SK-N-DZ (cell line): Measurements from ENCODE around the gene PLCL2.
A peak's percentile ranks its signal among the peaks of the same experiment; 100 is the strongest.

Experiments used
- DNase-seq: peaks from one replicate; pipeline ENCODE4 v3.0.0-alpha.2; 2015; ENCODE audit warnings: low spot score

PLCL2 gene

DNA sequence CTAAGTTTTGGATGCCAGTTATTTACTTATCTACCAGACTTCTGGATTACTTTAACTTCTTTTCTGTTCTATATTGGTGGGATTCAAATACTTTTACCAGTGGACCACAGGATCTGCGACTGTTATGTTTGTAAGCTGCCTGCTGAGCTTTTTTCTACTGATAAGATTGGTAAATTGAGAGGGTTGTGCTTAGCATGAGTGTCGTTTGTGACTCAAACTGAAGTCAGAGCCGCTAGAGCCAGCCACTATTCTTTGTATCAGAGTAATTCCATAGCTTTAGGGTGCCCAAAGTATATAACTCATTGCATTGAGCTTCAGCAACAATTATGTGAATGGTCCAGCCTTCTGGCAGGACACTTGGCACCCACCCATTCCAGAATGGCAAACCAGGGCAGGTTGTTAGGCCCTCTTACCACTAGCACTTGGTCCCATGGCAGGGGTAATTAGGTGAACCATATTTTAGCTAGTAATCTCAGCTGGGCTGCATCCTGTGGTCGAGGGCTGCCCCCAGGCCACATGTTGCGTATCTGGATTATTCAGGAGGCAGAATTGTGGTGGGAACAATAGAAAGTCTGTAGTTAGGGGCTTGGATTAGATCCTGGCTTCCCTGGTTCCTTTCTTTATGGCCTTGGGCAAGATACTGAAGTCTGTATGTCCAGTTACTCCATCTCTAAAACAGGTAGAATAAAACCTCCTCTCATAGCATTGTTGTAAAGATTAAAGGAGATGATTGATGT, 6.0 kb downstream of the PLCL2 start:
- no peak for DNase-seq

DNA sequence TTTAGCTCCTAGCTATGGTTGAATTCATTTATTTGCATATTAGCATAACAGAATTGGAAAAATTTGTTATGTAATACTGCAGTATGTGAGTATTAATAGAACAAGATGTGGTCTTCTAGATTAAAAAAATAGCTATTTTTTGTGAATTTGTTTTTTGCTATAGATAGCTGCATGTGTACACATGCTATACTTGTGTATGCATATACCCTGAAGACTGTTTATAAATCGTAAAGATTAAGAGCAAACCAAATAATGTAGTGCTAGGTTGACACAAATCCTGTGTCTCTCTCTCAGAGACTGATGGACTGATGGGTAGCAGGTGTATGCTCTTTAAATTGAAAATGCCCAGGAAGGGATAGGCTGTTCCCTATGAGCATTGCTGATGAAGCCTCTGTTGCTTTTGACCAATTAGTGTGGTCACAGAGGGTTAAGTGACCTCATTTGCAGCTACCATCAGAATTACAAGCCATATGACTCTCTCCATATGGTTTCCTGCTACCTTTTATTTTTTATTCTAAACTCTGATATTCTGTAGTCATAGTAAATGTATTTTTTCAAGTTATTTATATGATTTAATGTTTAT, 9.0 kb downstream of the PLCL2 start:
- no peak for DNase-seq

GRCh38 chr3:16896094-16896627, 11.4 kb downstream of the PLCL2 start:
- no peak for DNase-seq

- no peak for DNase-seq
Measured at GRCh38 chr3:16896820-16897219, 12.1 kb downstream of the PLCL2 start.

- no peak for DNase-seq
Measured at GRCh38 chr3:16897254-16897926, 12.6 kb downstream of the PLCL2 start.

DNA sequence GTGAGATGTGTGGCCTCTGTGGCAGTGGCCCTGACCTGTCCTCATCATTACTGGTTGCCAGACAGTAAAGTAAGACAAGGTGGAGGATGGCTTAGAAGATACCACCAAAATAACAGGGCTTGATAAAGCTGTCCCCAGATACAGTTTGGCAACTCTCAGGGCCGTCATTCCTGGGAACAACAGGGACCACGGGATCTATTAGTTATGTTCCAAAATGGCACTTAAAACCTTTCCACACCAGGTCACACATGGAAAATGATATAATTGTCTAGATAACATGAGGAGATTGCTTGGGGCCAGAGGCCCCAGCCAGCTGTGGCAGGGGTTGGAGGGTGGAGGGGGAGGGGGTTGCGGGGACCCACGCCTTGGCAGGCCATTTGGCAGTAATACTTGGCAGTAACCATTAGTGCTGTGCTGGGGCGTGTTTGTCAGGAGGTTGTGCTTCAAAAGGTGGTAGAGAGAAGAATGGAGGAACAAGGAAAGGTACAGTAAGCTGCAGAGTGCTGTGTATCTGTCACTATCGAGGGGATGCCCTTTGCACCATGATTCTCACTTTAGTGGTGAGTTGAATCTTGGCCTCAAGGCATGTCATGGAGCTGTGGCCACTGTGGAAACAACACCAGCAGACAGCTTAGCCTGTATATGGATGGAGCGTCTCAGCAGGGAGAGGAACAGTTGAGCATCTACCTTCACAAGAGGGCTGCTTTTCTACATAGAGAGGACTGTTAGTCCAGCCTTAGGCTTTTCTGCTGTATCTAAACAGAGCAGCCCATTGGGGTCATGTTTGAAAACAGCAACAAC, 14.0 kb downstream of the PLCL2 start:
- peak; percentile 72 for DNase-seq

- DNase-seq, result no peak
Measured at GRCh38 chr3:16899919-16900318, 15.2 kb downstream of the PLCL2 start.

- no peak for DNase-seq
Measured at GRCh38 chr3:16900779-16901440, 16.2 kb downstream of the PLCL2 start.

- DNase-seq, result no peak
Measured at GRCh38 chr3:16904423-16905417, 20.0 kb downstream of the PLCL2 start.

DNA sequence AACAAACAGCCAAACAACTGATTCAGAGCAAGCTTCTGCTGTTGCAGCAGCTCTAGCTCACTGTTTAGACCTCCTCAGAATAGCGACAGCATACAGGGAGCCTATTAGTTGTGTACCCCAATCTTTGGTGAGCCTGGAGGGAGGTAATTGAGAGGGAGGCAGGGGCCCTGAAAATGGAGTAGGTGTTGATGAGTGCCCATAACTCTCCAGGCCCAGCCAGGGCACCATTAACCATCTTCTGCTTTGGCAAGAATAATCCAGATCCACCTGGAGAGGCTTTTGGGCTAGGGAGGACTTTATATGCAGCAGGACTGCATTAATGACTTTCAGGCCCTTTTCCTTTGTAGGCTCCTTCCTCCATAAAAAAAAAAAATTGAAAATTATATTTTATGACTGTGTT, 20.9 kb downstream of the PLCL2 start:
- DNase-seq, result no peak

GRCh38 chr3:16906682-16907081, 21.9 kb downstream of the PLCL2 start:
- DNase-seq, result no peak

DNA sequence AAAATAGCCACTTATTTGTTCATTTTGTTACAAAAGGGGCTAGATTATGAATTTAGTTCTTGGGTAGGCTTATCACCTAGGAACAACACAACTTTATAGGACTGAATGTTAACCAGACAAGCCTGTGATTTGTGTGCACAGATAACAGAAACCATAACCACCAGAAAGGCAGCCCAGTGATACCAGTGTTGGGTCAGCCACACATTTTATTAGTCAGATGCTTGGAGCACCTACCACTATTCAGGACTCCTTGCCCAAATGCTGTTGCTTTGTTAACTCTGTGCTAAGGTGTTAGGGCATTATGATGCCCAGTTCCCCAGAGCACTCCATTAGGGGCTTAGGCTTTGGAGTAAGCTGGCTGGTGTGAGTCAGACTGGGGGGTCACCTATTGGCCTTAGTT, 22.5 kb downstream of the PLCL2 start:
- DNase-seq, result no peak

GRCh38 chr3:16908016-16908807, 23.5 kb downstream of the PLCL2 start:
- DNase-seq, result no peak

DNA sequence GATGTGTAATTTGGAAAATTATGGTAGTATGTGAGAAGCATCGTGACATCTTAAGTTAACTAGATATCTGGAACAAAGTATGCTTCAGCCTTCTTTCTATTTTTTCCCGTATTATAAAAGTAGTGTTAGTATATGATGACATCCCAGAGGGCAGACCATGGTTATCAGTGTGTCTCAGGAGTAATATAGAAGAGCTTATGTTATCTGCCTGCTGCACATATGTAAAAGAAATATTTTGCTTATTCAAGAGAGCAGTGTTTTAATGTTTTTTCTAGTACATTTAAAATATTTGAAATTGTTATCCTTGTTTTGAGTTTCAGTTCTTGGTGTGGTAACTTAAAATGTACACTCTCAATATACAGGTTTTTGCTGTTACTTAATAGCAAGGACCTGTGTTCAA, 24.1 kb downstream of the PLCL2 start:
- no peak for DNase-seq

- no peak for DNase-seq
Measured at GRCh38 chr3:16909802-16910201, 25.0 kb downstream of the PLCL2 start.

GRCh38 chr3:16910207-16910606, 25.5 kb downstream of the PLCL2 start:
- no peak for DNase-seq

DNA sequence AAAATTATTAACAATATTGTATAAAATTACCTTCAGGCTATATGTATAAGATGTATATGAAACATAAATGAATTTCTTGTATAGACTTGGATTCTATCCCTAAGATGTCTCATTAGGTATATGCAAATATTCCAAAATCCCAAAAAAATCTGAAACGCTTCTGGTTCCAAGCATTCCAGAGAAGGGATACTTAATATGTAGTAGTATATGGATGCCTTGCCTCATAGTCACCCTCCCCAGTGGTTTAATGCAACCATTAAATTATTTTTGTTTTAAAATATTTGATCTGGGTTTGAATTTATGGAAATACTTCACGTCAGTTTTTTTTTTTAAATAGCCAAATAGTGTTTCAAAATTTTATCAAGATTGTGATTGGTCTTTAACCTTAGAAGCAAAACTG, 27.2 kb downstream of the PLCL2 start:
- no peak for DNase-seq

- DNase-seq, result no peak
Measured at GRCh38 chr3:16912400-16913263, 27.9 kb downstream of the PLCL2 start.
